NCI-H1105 treated with DMSO at 0.1 percent for 48 hours (cell line): ENCODE results near the gene COX6B1.
"Not testable (repeated sequence)": the region's sequence is repeated elsewhere in the genome, so short reads cannot be mapped to it uniquely, and the experiment has no call there.

Experiments
- DNase-seq: peaks from one replicate; lab custom pipeline; 2025; lab: John Stamatoyannopoulos, UW

The COX6B1 gene

GRCh38 chr19:35648017-35648961, at the start of gene COX6B1:
Gene COX6B1, plus strand, starts transcription at chr19:35648323. Its CDS starts 2,921 bp downstream, at chr19:35651244.
- DNase-seq, result peak; percentile 98

GRCh38 chr19:35601971-35602370, 46.2 kb upstream of the COX6B1 start:
- DNase-seq, result peak; percentile 33

GRCh38 chr19:35604436-35604835, 43.7 kb upstream of the COX6B1 start:
- DNase-seq, result not testable (repeated sequence)

- DNase-seq, result not testable (repeated sequence)
Observed at GRCh38 chr19:35607170-35607569, 41.0 kb upstream of the COX6B1 start.

- no peak for DNase-seq
Observed at GRCh38 chr19:35607661-35608060, 40.5 kb upstream of the COX6B1 start.

- DNase-seq, result no peak
Observed at GRCh38 chr19:35608251-35608650, 39.9 kb upstream of the COX6B1 start.

- no peak for DNase-seq
Observed at GRCh38 chr19:35609851-35610353, 38.2 kb upstream of the COX6B1 start.

- DNase-seq, result no peak
Observed at GRCh38 chr19:35612224-35612558, 35.9 kb upstream of the COX6B1 start.

GRCh38 chr19:35612559-35613321, 35.4 kb upstream of the COX6B1 start, which contains the start of gene HAUS5:
Gene HAUS5, plus strand, starts transcription at chr19:35612735. Its CDS starts 60 bp downstream, at chr19:35612795.
- DNase-seq, result peak; percentile 89

- DNase-seq, result no peak
Observed at GRCh38 chr19:35613574-35613973, 34.5 kb upstream of the COX6B1 start.

- no peak for DNase-seq
Observed at GRCh38 chr19:35615036-35615435, 33.1 kb upstream of the COX6B1 start.

- DNase-seq, result no peak
Observed at GRCh38 chr19:35618857-35619256, 29.3 kb upstream of the COX6B1 start.

GRCh38 chr19:35619290-35619923, 28.7 kb upstream of the COX6B1 start:
- no peak for DNase-seq

- no peak for DNase-seq
Observed at GRCh38 chr19:35620001-35620400, 28.1 kb upstream of the COX6B1 start.

- no peak for DNase-seq
Observed at GRCh38 chr19:35621708-35622107, 26.4 kb upstream of the COX6B1 start.

GRCh38 chr19:35622750-35623149, 25.4 kb upstream of the COX6B1 start:
- no peak for DNase-seq

GRCh38 chr19:35623327-35624010, 24.7 kb upstream of the COX6B1 start:
- DNase-seq, result no peak

- DNase-seq, result no peak
Observed at GRCh38 chr19:35628264-35628564, 19.9 kb upstream of the COX6B1 start.

- peak; percentile 99 for DNase-seq
Observed at GRCh38 chr19:35628565-35629331, 19.4 kb upstream of the COX6B1 start, which contains the start of gene RBM42. Gene RBM42, plus strand, starts transcription at chr19:35629036. Its CDS starts 118 bp downstream, at chr19:35629154.

GRCh38 chr19:35629332-35629633, 18.8 kb upstream of the COX6B1 start:
- DNase-seq, result no peak
